A549 (cell line): ENCODE measurements around the gene CPNE1. TPM values are rescaled to one million over a fixed set of nuclear protein-coding genes. Genes with fewer than 3 reads are reported as not detected.
A peak's percentile ranks its signal among the peaks of the same experiment; 100 is the strongest.

Experiments used
- ATAC-seq, 2 experiments: fragments of 200-7000 bp in 1 of 2; fragments of >200 bp in 1 of 2; cut with Nextera tagmentation in 1 of 2; cut with Tn5 transposase in 1 of 2; 3 replicates each; pipeline versions ENCODE4 v1.8.0 to v1.9.1; 2018 to 2020; ENCODE audit warnings: mild to moderate bottlenecking in 1 of 2, moderate library complexity in 1 of 2
- CTCF ChIA-PET: fragments of 300-600 bp; sonication (Branson Sonifier 250); formaldehyde crosslinking; extraction: SDS; loops from one replicate; lab custom pipeline; 2021; ENCODE audit warnings: antibody characterized with exemption, inconsistent platforms; lab: Yijun Ruan, JAX
- POLR2A ChIA-PET: fragments of 350-600 bp; formaldehyde crosslinking; extraction: SDS; loops from one replicate; lab custom pipeline; 2021; ENCODE audit warnings: antibody characterized with exemption, inconsistent platforms; lab: Yijun Ruan, JAX
- DNase-seq, 2 experiments: peaks; one replicate each; pipeline versions ENCODE4 v3.0.0 to v3.0.0-alpha.2; 2011 to 2016; ENCODE audit warnings: low read depth in 1 of 2, low spot score in 1 of 2
- FAIRE-seq: peaks from 2 replicates; lab custom pipeline; 2011; peaks lifted over from hg19 to GRCh38; lab: Jason Lieb, UNC
- H3K27ac ChIP-seq, 2 experiments: fragments of >200 bp; sonication (Bioruptor Twin); formaldehyde crosslinking; 3 replicates each; pipeline ENCODE4 v1.5.1; 2016 to 2017
- H3K4me1 ChIP-seq: fragments of >200 bp; sonication (Bioruptor Twin); formaldehyde crosslinking; 3 replicates; pipeline ENCODE4 v1.6.1; 2016
- H3K4me2 ChIP-seq: fragments of >200 bp; sonication (Bioruptor Twin); formaldehyde crosslinking; 3 replicates; pipeline ENCODE4 v1.6.1; 2016
- H3K4me3 ChIP-seq: fragments of >200 bp; sonication (Bioruptor Twin); formaldehyde crosslinking; 3 replicates; pipeline ENCODE4 v1.5.1; 2016
- H3K9me3 ChIP-seq: fragments of >200 bp; sonication (Bioruptor Twin); formaldehyde crosslinking; 3 replicates; pipeline ENCODE4 v1.6.1; 2016
- CBX8 ChIP-seq: fragments of 200-600 bp; sonication (generic); IDR thresholded peaks from 2 replicates; pipeline ENCODE4 v1.6.1; 2016
- CTCF ChIP-seq: fragments of >200 bp; sonication (Bioruptor Twin); formaldehyde crosslinking; IDR thresholded peaks from 3 replicates; pipeline ENCODE4 v1.5.1; 2016
- EHF ChIP-seq: fragments of 250-450 bp; sonication (Bioruptor Pico); IDR thresholded peaks from 2 replicates; pipeline ENCODE4 v1.5.0; 2020; ENCODE audit warnings: mild to moderate bottlenecking
- FOSB ChIP-seq: fragments of 250-450 bp; sonication (Bioruptor Pico); IDR thresholded peaks from 2 replicates; pipeline ENCODE4 v1.5.0; 2020; ENCODE audit warnings: mild to moderate bottlenecking, moderate library complexity
- FOSL2 ChIP-seq, 2 experiments: fragments of 450-650 bp in 1 of 2; fragments of >200 bp in 1 of 2; sonication (Bioruptor Twin) in 1 of 2; formaldehyde crosslinking; IDR thresholded peaks; 2 replicates each; pipeline versions ENCODE4 v1.5.0 to v1.6.1; 2016 to 2020; ENCODE audit warnings: mild to moderate bottlenecking in 1 of 2, moderate library complexity in 1 of 2
- FOXS1 ChIP-seq: fragments of 250-450 bp; sonication (Bioruptor Pico); IDR thresholded peaks from 2 replicates; pipeline ENCODE4 v1.5.0; 2020; ENCODE audit warnings: mild to moderate bottlenecking, moderate library complexity
- GATA3 ChIP-seq: IDR thresholded peaks from 2 replicates; pipeline ENCODE4 v1.6.1; 2012; ENCODE audit warnings: borderline replicate concordance
- HOXA7 ChIP-seq: fragments of 250-450 bp; sonication (Bioruptor Pico); IDR thresholded peaks from 2 replicates; pipeline ENCODE4 v1.5.0; 2020; ENCODE audit warnings: mild to moderate bottlenecking, moderate library complexity
- HOXB5 ChIP-seq: fragments of 250-450 bp; sonication (Bioruptor Pico); IDR thresholded peaks from 2 replicates; pipeline ENCODE4 v1.5.0; 2020; ENCODE audit warnings: mild to moderate bottlenecking, moderate library complexity
- JUNB ChIP-seq: fragments of >200 bp; sonication (Bioruptor Twin); formaldehyde crosslinking; IDR thresholded peaks from 2 replicates; pipeline ENCODE4 v1.6.1; 2016
- KDM5A ChIP-seq: fragments of 200-600 bp; sonication (generic); IDR thresholded peaks from 2 replicates; pipeline ENCODE4 v1.6.1; 2016; ENCODE audit warnings: antibody characterized with exemption, mild to moderate bottlenecking
- NPAS2 ChIP-seq: fragments of 250-450 bp; sonication (Bioruptor Pico); IDR thresholded peaks from 2 replicates; pipeline ENCODE4 v1.8.0; 2022; ENCODE audit warnings: mild to moderate bottlenecking, moderate library complexity, borderline replicate concordance
- NR3C1 ChIP-seq: fragments of >200 bp; sonication (Bioruptor Twin); formaldehyde crosslinking; IDR thresholded peaks from 3 replicates; pipeline ENCODE4 v1.6.1; 2017
- RAD21 ChIP-seq, 2 experiments: fragments of >200 bp in 1 of 2; sonication (Bioruptor Twin) in 1 of 2; formaldehyde crosslinking in 1 of 2; IDR thresholded peaks in 1 of 2; conservative IDR thresholded peaks in 1 of 2; 2 replicates in 1 of 2; 3 replicates in 1 of 2; pipeline ENCODE4 v1.6.1; 2012 to 2018; ENCODE audit warnings: inconsistent platforms in 1 of 2
- RCOR1 ChIP-seq: fragments of 150-350 bp; IDR thresholded peaks from 2 replicates; pipeline ENCODE4 v1.6.1; 2014; ENCODE audit warnings: antibody characterized with exemption, low read length, low read depth
- RNF2 ChIP-seq: fragments of 200-600 bp; sonication (generic); IDR thresholded peaks from 2 replicates; pipeline ENCODE4 v1.6.1; 2016; ENCODE audit warnings: low read depth, mild to moderate bottlenecking, antibody characterized with exemption, moderate library complexity, borderline replicate concordance
- SMC3 ChIP-seq: fragments of >200 bp; sonication (Bioruptor Twin); formaldehyde crosslinking; IDR thresholded peaks from 3 replicates; pipeline ENCODE4 v1.6.1; 2018; ENCODE audit warnings: inconsistent platforms
- SREBF2 ChIP-seq: fragments of 450-650 bp; IDR thresholded peaks from 2 replicates; pipeline ENCODE4 v1.6.1; 2014; ENCODE audit warnings: mild to moderate bottlenecking, moderate library complexity
- ZSCAN20 ChIP-seq: fragments of 250-450 bp; sonication (Bioruptor Pico); IDR thresholded peaks from 2 replicates; pipeline ENCODE4 v1.8.0; 2022; ENCODE audit warnings: mild to moderate bottlenecking, moderate library complexity
- WGBS: methylation state at CpG from one replicate; pipeline ENCODE4 v1.1.6; 2017; ENCODE audit errors: missing lambda C conversion rate; 5-methylcytosine and 5-hydroxymethylcytosine counted together
- polyA plus RNA-seq, 4 experiments: library from polyadenylated mRNA; depleted of rRNA in 3 of 4; stranded (reverse); fragments of >200 nt; fragmentation: RNase III in 1 of 4; extraction: RNeasy Plus Mini Kit Qiagen cat#74134 plus additional on column Dnase treatment in 1 of 4; gene quantifications; 2 replicates in 3 of 4; 3 replicates in 1 of 4; pipeline ENCODE4 v1.2.3, GENCODE V29; 2011 to 2017
- TF ChIP-seq, protein P1 (sequence below): fragments of >200 bp; sonication (Bioruptor Twin); formaldehyde crosslinking; IDR thresholded peaks from 2 replicates; pipeline ENCODE4 v1.6.1; 2016
- TF ChIP-seq, protein P2 (sequence below): IDR thresholded peaks from 2 replicates; pipeline ENCODE4 v1.6.1; 2012; ENCODE audit warnings: low read depth, borderline replicate concordance
- TF ChIP-seq, protein P3 (sequence below): fragments of 250-450 bp; sonication (Bioruptor Pico); IDR thresholded peaks from 2 replicates; pipeline ENCODE4 v1.5.0; 2020; ENCODE audit warnings: low read depth, mild to moderate bottlenecking, moderate library complexity

CPNE1 gene
- polyA plus RNA-seq, 2 of the 4 experiments (the other 2 are of a cell fraction), result 199 to 244 TPM

DNA sequence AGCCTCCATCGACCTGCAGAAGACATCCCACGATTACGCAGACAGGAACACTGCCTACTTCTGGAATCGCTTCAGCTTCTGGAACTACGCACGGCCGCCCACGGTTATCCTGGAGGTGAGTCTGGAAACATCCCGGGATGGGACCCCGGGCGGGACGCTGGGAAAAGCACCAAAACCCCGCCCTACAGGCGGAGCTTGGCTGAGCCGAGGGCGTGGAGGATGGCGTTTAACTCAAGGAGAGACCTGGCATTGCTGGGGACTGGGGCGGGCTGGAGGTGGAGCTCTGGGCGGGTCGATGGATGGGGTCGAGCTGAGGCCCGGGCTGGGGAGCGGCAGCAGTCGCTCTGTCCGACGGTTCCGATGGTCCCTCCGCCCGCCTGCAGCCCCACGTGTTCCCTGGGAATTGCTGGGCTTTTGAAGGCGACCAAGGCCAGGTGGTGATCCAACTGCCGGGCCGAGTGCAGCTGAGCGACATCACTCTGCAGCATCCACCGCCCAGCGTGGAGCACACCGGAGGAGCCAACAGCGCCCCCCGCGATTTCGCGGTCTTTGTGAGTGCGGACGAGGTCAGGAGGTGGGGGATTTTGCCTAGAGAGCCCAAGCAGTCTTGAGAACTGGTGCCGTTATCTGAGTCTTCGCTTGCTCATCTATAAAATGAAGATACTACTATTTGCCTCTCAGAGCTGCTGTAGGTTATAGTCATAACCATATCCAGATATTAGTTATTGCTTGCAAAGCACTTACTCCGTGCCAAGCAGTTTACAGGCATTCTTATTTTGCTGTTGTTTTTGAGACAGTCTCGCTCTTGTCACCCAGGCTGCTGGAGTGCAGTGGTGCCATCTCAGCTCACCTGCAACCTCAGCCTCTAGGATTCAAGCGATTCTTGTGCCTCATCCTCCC lies 45.3 kb downstream of the CPNE1 start (continued):
- TF ChIP-seq GATA3 (no peak), RCOR1 (no peak), FOXS1 (CRISPR knock-in tag) (no peak), RAD21 (conservative IDR thresholded peaks at IDR 0.05 in 1 of 2, IDR thresholded peaks at IDR 0.05 in 1 of 2) (peak in 1 of 2 experiments; percentile 35; a peak in 3 of 5 replicates), ZSCAN20 (CRISPR knock-in tag) (no peak), NPAS2 (no peak), FOSB (CRISPR knock-in tag) (no peak), RNF2 (no peak), JUNB (no peak), HOXB5 (no peak), HOXA7 (CRISPR knock-in tag) (no peak), NR3C1 (no peak), KDM5A (no peak), EHF (CRISPR knock-in tag) (no peak)
- TF ChIP-seq, protein P1, sequence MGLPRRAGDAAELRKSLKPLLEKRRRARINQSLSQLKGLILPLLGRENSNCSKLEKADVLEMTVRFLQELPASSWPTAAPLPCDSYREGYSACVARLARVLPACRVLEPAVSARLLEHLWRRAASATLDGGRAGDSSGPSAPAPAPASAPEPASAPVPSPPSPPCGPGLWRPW, result no peak

GRCh38 chr20:35618263-35619131 lies 46.2 kb downstream of the CPNE1 start:
- DNase-seq (peak in 1 of 2 experiments; percentile 35), FAIRE-seq (no peak), ATAC-seq (peak in 1 of 2 experiments; percentile 1; a peak in 1 of 6 replicates)
- H3K27ac ChIP-seq, result peak overlapping the region; percentile 80 to 90
- no peaks in the 10 kb centered on the region for H3K9me3 ChIP-seq
- 27% methylated on average over 26 of the region's 35 CpGs for WGBS
- H3K4me3 ChIP-seq, result peak overlapping the region; percentile 61
- POLR2A ChIA-PET, result interaction anchor here (0.8 to 4.2 kb wide), 7 partner anchors 12 to 124 kb away, joined by 3 to 51 read pairs (median 5); partner anchors contain the start of genes CPNE1, ERGIC3, NFS1 and RBM12
- TF ChIP-seq, protein P2, sequence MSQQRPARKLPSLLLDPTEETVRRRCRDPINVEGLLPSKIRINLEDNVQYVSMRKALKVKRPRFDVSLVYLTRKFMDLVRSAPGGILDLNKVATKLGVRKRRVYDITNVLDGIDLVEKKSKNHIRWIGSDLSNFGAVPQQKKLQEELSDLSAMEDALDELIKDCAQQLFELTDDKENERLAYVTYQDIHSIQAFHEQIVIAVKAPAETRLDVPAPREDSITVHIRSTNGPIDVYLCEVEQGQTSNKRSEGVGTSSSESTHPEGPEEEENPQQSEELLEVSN, result peak; percentile 51; the same call in 1 of the 2 replicates
- TF ChIP-seq SREBF2 (no peak), FOSL2 (IDR thresholded peaks at IDR 0.05) (no peak), FOSL2 (CRISPR knock-in tag; IDR thresholded peaks at IDR 0.05) (no peak), GATA3 (0 out of 2 replicates have a peak, but pooled peaks have one; percentile 0)
- TF ChIP-seq, all 56 proteins: peak for 2
- CTCF ChIA-PET, result interaction anchor here (0.7 to 6.6 kb wide), 32 partner anchors 7 to 321 kb away, joined by 3 to 73 read pairs (median 6); partner anchors contain the start of gene ERGIC3
- peaks cover 18% of the 10 kb centered on the region for H3K4me1 ChIP-seq
- peak overlapping the region; percentile 85 for H3K4me2 ChIP-seq

GRCh38 chr20:35617397-35618262 lies 47.1 kb downstream of the CPNE1 start:
- H3K9me3 ChIP-seq, result no peaks in the 10 kb centered on the region
- H3K4me1 ChIP-seq, result peaks cover 18% of the 10 kb centered on the region
- FAIRE-seq (no peak), ATAC-seq (peak; percentile 49 to 55), DNase-seq (peak; percentile 75 to 85)
- ChIA-PET CTCF (interaction anchor here (0.7 to 6.6 kb wide), 15 partner anchors 8 to 267 kb away, joined by 3 to 73 read pairs (median 7); no protein-coding TSS in a partner anchor), POLR2A (interaction anchor here (0.5 to 4.2 kb wide), 8 partner anchors 19 to 468 kb away, joined by 3 to 51 read pairs (median 6); partner anchors contain the start of genes CPNE1, ERGIC3, RBM12 and RBM39)
- 10% methylated on average over 13 of the region's 22 CpGs for WGBS
- peak overlapping the region; percentile 80 to 90 for H3K27ac ChIP-seq
- TF ChIP-seq RAD21 (conservative IDR thresholded peaks at IDR 0.05 in 1 of 2, IDR thresholded peaks at IDR 0.05 in 1 of 2) (peak in 1 of 2 experiments; percentile 27; a peak in 2 of 5 replicates), SMC3 (no peak; the same call in 2 of the 3 replicates), CTCF (0 out of 3 replicates have a peak, but pooled peaks have one; percentile 14), CBX8 (no peak)
- TF ChIP-seq, protein P3, sequence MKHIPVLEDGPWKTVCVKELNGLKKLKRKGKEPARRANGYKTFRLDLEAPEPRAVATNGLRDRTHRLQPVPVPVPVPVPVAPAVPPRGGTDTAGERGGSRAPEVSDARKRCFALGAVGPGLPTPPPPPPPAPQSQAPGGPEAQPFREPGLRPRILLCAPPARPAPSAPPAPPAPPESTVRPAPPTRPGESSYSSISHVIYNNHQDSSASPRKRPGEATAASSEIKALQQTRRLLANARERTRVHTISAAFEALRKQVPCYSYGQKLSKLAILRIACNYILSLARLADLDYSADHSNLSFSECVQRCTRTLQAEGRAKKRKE, result no peak
- peak overlapping the region; percentile 85 for H3K4me2 ChIP-seq
- H3K4me3 ChIP-seq, result peak overlapping the region; percentile 61
